Heart left ventricle (tissue), 16 donors: Measurements from ENCODE around the gene ARMC2. TPM values are rescaled to one million over a fixed set of nuclear protein-coding genes. Genes with fewer than 3 reads are reported as not detected.

Experiments
- ATAC-seq, 4 donors: fragments of 200-7000 bp; cut with Tn5 transposase; one replicate each; pipeline ENCODE4 v1.9.1; 2020 to 2022; ENCODE audit warnings: moderate library complexity in 4 of 4, mild to moderate bottlenecking in 3 of 4, moderate number of reproducible peaks in 1 of 4
- DNase-seq, 5 donors: peaks; one replicate each; pipeline ENCODE4 v3.0.0-alpha.2; 2020
- H3K27ac ChIP-seq, 12 donors: fragments of 200-600 bp; sonication (generic) in 4 of 12; one replicate each; pipeline versions ENCODE4 v1.5.0 to v1.8.0; 2016 to 2022; ENCODE audit warnings: mild to moderate bottlenecking in 2 of 12
- H3K27me3 ChIP-seq, 9 donors: fragments of 200-600 bp; sonication (generic) in 2 of 9; one replicate each; pipeline versions ENCODE4 v1.5.1 to v1.8.0; 2016 to 2022; ENCODE audit warnings: mild to moderate bottlenecking in 3 of 9
- H3K36me3 ChIP-seq, 9 donors: fragments of 200-600 bp; sonication (generic) in 2 of 9; one replicate each; pipeline versions ENCODE4 v1.5.0 to v1.8.0; 2018 to 2022; ENCODE audit warnings: mild to moderate bottlenecking in 2 of 9
- H3K4me1 ChIP-seq, 12 donors: fragments of 200-600 bp; sonication (generic) in 4 of 12; one replicate each; pipeline versions ENCODE4 v1.5.0 to v1.8.0; 2016 to 2022; ENCODE audit warnings: mild to moderate bottlenecking in 3 of 12
- H3K4me3 ChIP-seq, 12 donors: fragments of 200-600 bp; sonication (generic) in 4 of 12; one replicate each; pipeline versions ENCODE4 v1.5.0 to v1.8.0; 2017 to 2022; ENCODE audit warnings: mild to moderate bottlenecking in 9 of 12, moderate library complexity in 4 of 12
- H3K9me3 ChIP-seq, 12 donors: fragments of 200-600 bp; sonication (generic) in 4 of 12; one replicate each; pipeline versions ENCODE4 v1.5.0 to v1.8.0; 2016 to 2022; ENCODE audit warnings: mild to moderate bottlenecking in 1 of 12
- CTCF ChIP-seq, 12 donors: fragments of 200-600 bp; sonication (generic) in 4 of 12; IDR thresholded peaks; one replicate each; pipeline versions ENCODE4 v1.5.0 to v1.8.0; 2018 to 2022; ENCODE audit warnings: antibody characterized with exemption in 12 of 12, mild to moderate bottlenecking in 5 of 12
- POLR2A ChIP-seq, 2 donors: fragments of 450-650 bp; IDR thresholded peaks; one replicate each; pipeline ENCODE4 v1.6.1; 2017; ENCODE audit warnings: antibody characterized with exemption in 2 of 2, mild to moderate bottlenecking in 2 of 2, moderate library complexity in 2 of 2
- WGBS, 4 donors: extraction: QIAGEN DNeasy Blood & Tissue Kit in 2 of 4; methylation state at CpG; one replicate each; pipeline versions ENCODE4 v1.1.5 to v1.1.7; 2013 to 2018; 5-methylcytosine and 5-hydroxymethylcytosine counted together
- intact Hi-C, 10 donors: fragments of 100-400 bp; cut with DNase I; formaldehyde crosslinking; loops; one replicate each; pipeline versions ENCODE4 v1.11.1 to v1.14.2; 2022
- polyA plus RNA-seq, 2 donors: library from polyadenylated mRNA; stranded (reverse); fragments of 200-250 nt; gene quantifications; one replicate each; pipeline ENCODE4 v1.2.3, GENCODE V29; 2013
- total RNA-seq, 9 donors: library from RNA; depleted of rRNA in 2 of 9; stranded (reverse); fragments of >200 nt in 2 of 9; fragmentation: NEBNext Ultra II Directional in 3 of 9; extraction: Animal tissue kit (Norgen Biotek cat#: 25700) in 3 of 9; gene quantifications; one replicate each; pipeline versions ENCODE4 v1.1.0 to v1.2.4, GENCODE V29; 2016 to 2023
- donor health status: ischemic (EF 13 %, LVEDD 7.1; RV severe dilation, severe dysfunction).
- donor health status: healthy with polysubstance abuse.
- donor health status: DM: no; HTN: yes; CAD: no.
- donor health status: DM: no; HTN: no; CAD: no.
- donor health status: ischemic (EF 25% LVEDD 6.9; RV normal size, moderate dysfunction).
- donor health status: ischemic (EF 25% LVEDD 5.7; RV mildly dilated, moderate dysfunction).
- donor health status: healthy.
- donor health status: DM: yes; HTN: yes; CAD: no.
- donor health status: ischemic (EF 35%, LVEDD 5.7; RV mildly dilated, moderate dysfunction).
- donor health status: nonischemic (EF 11% LVEDD 7.7; RV severe dilation, severe dysfunction).
- donor health status: DM: yes; HTN: yes; CAD: no.
- donor health status: PGD.
- donor health status: ischemic (EF 29% LVEDD 5.4; RV normal size, mild dysfunction).
- donor health status: nonischemic (EF 23%, LVEDD 6.1; RV moderate dilation, normal function).

Gene ARMC2
- total and polyA plus RNA-seq, 11 donors: 3.1 to 18.0 (median 9.2) TPM

DNA sequence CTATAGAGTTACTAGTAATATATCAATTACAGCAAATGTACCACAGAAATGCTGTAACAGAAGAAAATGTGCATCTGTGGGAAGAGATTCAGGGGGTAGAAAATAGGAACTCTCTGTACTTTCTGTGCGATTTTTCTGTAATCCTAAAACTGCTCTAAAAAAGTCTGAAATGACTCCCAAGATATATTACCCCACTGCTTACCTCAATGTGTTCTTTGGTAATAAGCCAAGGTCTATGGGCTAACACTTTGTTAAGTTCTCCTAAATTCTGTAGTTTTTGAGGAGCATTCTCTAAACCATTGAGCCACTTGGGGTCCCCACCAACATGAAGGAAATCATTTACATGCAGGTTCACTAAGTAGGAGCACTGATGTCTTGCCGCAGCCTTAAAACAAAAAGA, 152.1 kb downstream of the ARMC2 start:
- 85 to 90% (median 87%) methylated on average over 2 of the region's 2 CpGs for WGBS, 4 donors
- no peak for TF ChIP-seq CTCF (IDR thresholded peaks at IDR 0.05)
- no peak for TF ChIP-seq POLR2A (IDR thresholded peaks at IDR 0.05)
- ATAC-seq: no peak
- H3K9me3 ChIP-seq: no peaks in the 10 kb centered on the region
- peak overlapping the region in 3 of 12 donors; percentile 20 to 46 (median 44) for H3K27ac ChIP-seq
- no peaks in the 10 kb centered on the region for H3K27me3 ChIP-seq
- intact Hi-C loops: loop anchor here in 7 of 10 donors (5.0 to 10.0 kb wide), 8 partner anchors 53 to 445 kb away; partner anchors contain the start of gene CD164 (in 1 of the 7)
- no peak overlapping the region for H3K4me3 ChIP-seq
- peaks cover 5 to 84% (median 44%) of the 10 kb centered on the region in 12 donors for H3K4me1 ChIP-seq
- H3K36me3 ChIP-seq: peaks cover 0 to 63% (median 58%) of the 10 kb centered on the region in 9 donors
- no peak for DNase-seq

DNA sequence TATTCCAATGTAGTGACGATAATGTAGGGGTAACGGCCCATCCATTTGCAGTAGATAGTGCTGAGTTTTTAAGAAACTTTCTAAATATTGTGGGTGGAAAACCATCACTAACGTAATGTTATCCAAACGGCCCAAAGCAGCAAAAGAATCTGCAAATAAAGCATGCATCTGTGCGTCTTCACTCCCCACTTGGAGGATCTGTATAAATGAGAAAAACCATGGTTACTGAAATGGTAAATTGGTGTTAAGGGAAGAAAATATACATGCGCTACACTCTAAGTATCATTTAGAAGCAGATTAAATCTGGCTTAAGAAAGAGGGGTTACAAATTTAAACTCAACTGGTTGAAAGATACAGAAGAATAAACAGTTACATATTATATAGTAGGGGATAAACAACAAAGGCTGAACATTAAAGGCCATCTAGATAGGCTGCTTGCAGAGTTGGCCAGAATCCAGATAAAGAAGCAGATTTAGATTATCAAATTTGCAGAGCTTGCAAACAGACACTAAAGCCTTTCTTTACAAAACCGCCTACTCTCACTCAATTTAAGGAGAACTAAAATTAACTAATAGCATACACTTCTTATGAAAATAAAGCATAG, 153.2 kb downstream of the ARMC2 start:
- WGBS, 4 donors: 69 to 74% (median 72%) methylated on average over 7 of the region's 7 CpGs
- no peak for DNase-seq
- intact Hi-C loops: loop anchor here in 7 of 10 donors (5.0 to 10.0 kb wide), 8 partner anchors 54 to 447 kb away; partner anchors contain the start of gene CD164 (in 1 of the 7)
- peak overlapping the region; percentile 6 to 89 (median 69) for H3K27ac ChIP-seq
- peaks cover 5 to 89% (median 48%) of the 10 kb centered on the region in 12 donors for H3K4me1 ChIP-seq
- no peaks in the 10 kb centered on the region for H3K27me3 ChIP-seq
- peak overlapping the region in 1 of 12 donors; percentile 14 for H3K4me3 ChIP-seq
- no peak for ATAC-seq
- no peaks in the 10 kb centered on the region for H3K9me3 ChIP-seq
- TF ChIP-seq CTCF (IDR thresholded peaks at IDR 0.05): no peak
- TF ChIP-seq POLR2A (IDR thresholded peaks at IDR 0.05): no peak
- H3K36me3 ChIP-seq: peaks cover 0 to 52% (median 47%) of the 10 kb centered on the region in 9 donors

DNA sequence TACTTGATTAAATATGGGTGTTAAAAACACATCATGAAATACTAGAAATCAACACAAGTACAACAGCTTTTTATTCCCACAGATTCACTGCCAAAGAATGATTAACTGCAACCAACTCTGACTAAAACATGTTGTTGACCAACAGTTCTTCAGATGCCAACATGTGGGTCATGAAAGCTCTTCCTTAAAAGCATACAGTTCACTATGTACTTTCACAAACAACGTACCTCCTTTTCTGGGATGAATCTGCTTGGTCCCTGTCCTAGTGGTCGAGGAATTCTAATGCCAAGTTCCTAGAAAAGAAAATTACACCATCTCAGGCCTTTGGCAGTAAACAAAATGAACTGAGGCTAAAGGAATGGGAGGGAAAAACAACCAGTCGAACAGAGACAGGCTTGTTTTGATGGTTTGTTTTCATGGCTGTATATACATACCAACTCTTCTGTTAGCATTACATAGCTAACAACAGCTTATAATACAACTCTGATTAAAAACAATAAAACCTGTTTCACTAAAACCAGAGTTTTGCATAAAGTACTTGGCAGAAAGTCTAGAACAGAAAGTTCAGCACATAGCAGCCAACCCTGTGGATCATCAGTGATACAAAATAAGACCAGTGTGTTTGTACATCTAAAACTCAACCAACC, 154.0 kb downstream of the ARMC2 start:
- H3K4me3 ChIP-seq: peak overlapping the region in 3 of 12 donors; percentile 6 to 14 (median 8)
- peaks cover 5 to 89% (median 53%) of the 10 kb centered on the region in 12 donors for H3K4me1 ChIP-seq
- TF ChIP-seq CTCF (IDR thresholded peaks at IDR 0.05) (no peak), POLR2A (IDR thresholded peaks at IDR 0.05) (peak in 1 of 2 donors; percentile 7)
- no peaks in the 10 kb centered on the region for H3K27me3 ChIP-seq
- ATAC-seq: peak; percentile 50 to 69 (median 60)
- peaks cover 0 to 44% (median 41%) of the 10 kb centered on the region in 9 donors for H3K36me3 ChIP-seq
- intact Hi-C loops: loop anchor here in 7 of 10 donors (5.0 to 10.0 kb wide), 8 partner anchors 55 to 447 kb away; partner anchors contain the start of gene CD164 (in 1 of the 7)
- H3K27ac ChIP-seq: peak overlapping the region; percentile 34 to 89 (median 69)
- WGBS, 4 donors: 24 to 40% (median 30%) methylated on average over 3 of the region's 3 CpGs
- DNase-seq: no peak
- no peaks in the 10 kb centered on the region for H3K9me3 ChIP-seq

DNA sequence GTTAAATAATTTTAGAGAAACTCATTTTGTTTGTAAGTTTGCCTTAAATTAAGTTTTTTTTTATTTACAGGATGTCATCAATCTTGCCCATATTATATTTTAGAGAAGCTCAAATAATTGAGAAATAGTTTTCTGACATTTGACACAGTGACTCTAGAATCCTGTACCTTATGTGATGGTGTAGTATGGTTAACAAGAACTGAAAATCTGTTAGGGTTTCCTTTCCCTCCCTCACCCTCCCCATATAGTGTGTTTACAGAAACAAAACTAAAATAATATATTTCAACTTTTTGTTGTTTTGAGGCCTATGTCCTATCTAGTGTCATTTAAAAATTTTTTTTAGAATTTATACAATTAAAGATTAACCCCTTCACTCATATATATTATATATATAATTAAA, 154.7 kb downstream of the ARMC2 start:
- Histone ChIP-seq H3K4me3 (peak overlapping the region in 2 of 12 donors; percentile 6 to 14), H3K36me3 (peaks cover 0 to 37% (median 34%) of the 10 kb centered on the region in 9 donors), H3K9me3 (no peaks in the 10 kb centered on the region), H3K27me3 (no peaks in the 10 kb centered on the region), H3K27ac (peak overlapping the region; percentile 34 to 89 (median 69)), H3K4me1 (peaks cover 5 to 93% (median 57%) of the 10 kb centered on the region in 12 donors)
- intact Hi-C loops: loop anchor here in 7 of 10 donors (5.0 to 10.0 kb wide), 8 partner anchors 54 to 448 kb away; partner anchors contain the start of gene CD164 (in 1 of the 7)
- no peak for TF ChIP-seq POLR2A (IDR thresholded peaks at IDR 0.05)
- no peak for DNase-seq
- no peak for ATAC-seq
